ENCODE data around the gene GLTPD2. TPM values are rescaled to one million over a fixed set of nuclear protein-coding genes. Genes with fewer than 3 reads are reported as not detected.

Gene GLTPD2
- total RNA-seq, 1 experiment from 2014 or later = not detected

DNA sequence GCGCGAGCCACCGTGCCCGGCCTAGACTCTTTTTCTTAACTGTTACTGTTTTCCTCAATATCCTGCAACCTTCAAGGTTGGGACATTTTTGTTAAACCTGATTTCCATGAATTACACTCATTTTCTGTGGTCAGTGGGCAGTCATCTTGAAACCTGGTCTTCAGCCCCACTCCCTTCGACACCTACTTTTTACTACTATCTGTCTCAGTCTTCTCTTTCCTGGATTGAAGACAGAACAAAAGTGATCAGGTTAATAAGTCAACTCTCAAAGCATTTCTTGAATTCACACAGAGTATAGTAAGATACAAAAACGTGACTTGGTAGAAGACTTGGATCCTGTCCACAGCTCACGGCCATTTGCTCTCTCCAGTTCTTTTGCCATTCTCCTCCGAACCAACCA lies 50.5 kb downstream of the GLTPD2 start:
- H3K27ac Mint-ChIP-seq = no peak overlapping the region

More for the DNA sequence above, 50.5 kb downstream of the GLTPD2 start:
- H3K4me3 Mint-ChIP-seq = no peak overlapping the region
- no peak overlapping the region for H2BK120ac ChIP-seq (ENCODE audit: low read depth, low read length, poor library complexity, severe bottlenecking)
- H3K4me1 ChIP-seq (ENCODE audit: insufficient read depth, low read length) = no peaks in the 10 kb centered on the region; the same call in 1 of the 2 replicates
- H3K23me2 ChIP-seq (ENCODE audit: insufficient read length, low read depth, low read length, poor library complexity, severe bottlenecking) = peaks cover 1% of the 10 kb centered on the region
- H3K27me3 Mint-ChIP-seq (ENCODE audit: low read depth) = 0 out of 2 replicates have a peak, but pooled peaks cover 1% of the 10 kb centered on the region
- no peak overlapping the region for H3T11ph ChIP-seq (ENCODE audit: low read length)
- no peak overlapping the region for H3K4ac ChIP-seq (ENCODE audit: low read depth, low read length)
- no CpG with 5 or more reads among the region's 8 CpGs for WGBS (ENCODE audit: extremely low coverage, insufficient read length, low lambda C conversion rate)
- no peak overlapping the region for H2AK5ac ChIP-seq (ENCODE audit: insufficient read length, low read length)
- H3K18ac ChIP-seq (ENCODE audit: insufficient read length, low read depth, low read length) = no peak overlapping the region
- no peak overlapping the region for H4K8ac ChIP-seq (replicated peaks; ENCODE audit: insufficient read length, low read depth, low read length)
- H3K9me3 Mint-ChIP-seq = no peaks in the 10 kb centered on the region
- H3K27ac ChIP-seq (ENCODE audit: insufficient read length, low read depth, low read length) = no peak overlapping the region
- no peaks in the 10 kb centered on the region for H3K9me3 ChIP-seq (ENCODE audit: control insufficient read depth, low read depth, low read length)
- H3K79me1 ChIP-seq (ENCODE audit: insufficient read depth, low read depth, low read length, poor library complexity, severe bottlenecking) = peaks cover 10% of the 10 kb centered on the region
- H4K91ac ChIP-seq (ENCODE audit: insufficient read length, low read depth, low read length) = no peak overlapping the region
- no peak overlapping the region for H2BK5ac ChIP-seq (ENCODE audit: insufficient read length, low read length)
- H3K36me3 Mint-ChIP-seq (ENCODE audit: insufficient read depth in 1 of 3, low read depth in 3 of 3) = peaks cover 0 to 14% (median 0%) of the 10 kb centered on the region in 3 experiments; a peak in 2 of 7 replicates
- H3K14ac ChIP-seq (ENCODE audit: insufficient read depth, low read length) = no peak overlapping the region
- H2BK12ac ChIP-seq (ENCODE audit: insufficient read length, low read depth, low read length) = no peak overlapping the region
- no peaks in the 10 kb centered on the region for H4K20me1 ChIP-seq (ENCODE audit: control insufficient read depth, insufficient read depth, insufficient read length)
- TF ChIP-seq, protein P1, sequence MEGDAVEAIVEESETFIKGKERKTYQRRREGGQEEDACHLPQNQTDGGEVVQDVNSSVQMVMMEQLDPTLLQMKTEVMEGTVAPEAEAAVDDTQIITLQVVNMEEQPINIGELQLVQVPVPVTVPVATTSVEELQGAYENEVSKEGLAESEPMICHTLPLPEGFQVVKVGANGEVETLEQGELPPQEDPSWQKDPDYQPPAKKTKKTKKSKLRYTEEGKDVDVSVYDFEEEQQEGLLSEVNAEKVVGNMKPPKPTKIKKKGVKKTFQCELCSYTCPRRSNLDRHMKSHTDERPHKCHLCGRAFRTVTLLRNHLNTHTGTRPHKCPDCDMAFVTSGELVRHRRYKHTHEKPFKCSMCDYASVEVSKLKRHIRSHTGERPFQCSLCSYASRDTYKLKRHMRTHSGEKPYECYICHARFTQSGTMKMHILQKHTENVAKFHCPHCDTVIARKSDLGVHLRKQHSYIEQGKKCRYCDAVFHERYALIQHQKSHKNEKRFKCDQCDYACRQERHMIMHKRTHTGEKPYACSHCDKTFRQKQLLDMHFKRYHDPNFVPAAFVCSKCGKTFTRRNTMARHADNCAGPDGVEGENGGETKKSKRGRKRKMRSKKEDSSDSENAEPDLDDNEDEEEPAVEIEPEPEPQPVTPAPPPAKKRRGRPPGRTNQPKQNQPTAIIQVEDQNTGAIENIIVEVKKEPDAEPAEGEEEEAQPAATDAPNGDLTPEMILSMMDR (conservative IDR thresholded peaks at IDR 0.05) = no peak
- no peak overlapping the region for H3K23ac ChIP-seq (ENCODE audit: insufficient read length, low read depth, low read length)
- no peak overlapping the region for H3K4me2 ChIP-seq (ENCODE audit: insufficient read depth, insufficient read length, low read length)
- no peak overlapping the region for H2AFZ ChIP-seq (ENCODE audit: low read length)
- no peak overlapping the region for H2BK15ac ChIP-seq (ENCODE audit: low read depth, low read length)
- DNase-seq = no peak
- H3K27me3 ChIP-seq (ENCODE audit: insufficient read depth, low read length) = no peaks in the 10 kb centered on the region
- no peak overlapping the region for H3K56ac ChIP-seq (ENCODE audit: insufficient read length, low read depth, low read length)
- H3K9ac ChIP-seq (ENCODE audit: extremely low read depth, insufficient read length, low read length) = no peak overlapping the region
- no peak overlapping the region for H2BK20ac ChIP-seq (ENCODE audit: low read depth, low read length, poor library complexity, severe bottlenecking)
- H3K79me2 ChIP-seq (ENCODE audit: insufficient read depth, low read length) = peaks cover 12% of the 10 kb centered on the region; the same call in 1 of the 2 replicates
- no peak overlapping the region for H4K5ac ChIP-seq (ENCODE audit: insufficient read length, low read depth, low read length)
- H3K4me1 Mint-ChIP-seq = peaks cover 32 to 33% of the 10 kb centered on the region in 2 experiments

Other genes starting within 250 kb of the GLTPD2 start
- gene MYBBP1A, start 233.6 kb upstream of the GLTPD2 start, total RNA-seq (2021) = 177 and 181 TPM in 2 replicates
- gene GGT6, start 228.4 kb upstream of the GLTPD2 start, total RNA-seq (2021) = 0.13 and 0.17 TPM in 2 replicates
- 0.77 and 1.6 TPM in 2 replicates for gene SMTNL2, start 204.4 kb upstream of the GLTPD2 start, total RNA-seq (2021)
- gene ALOX15, start 147.3 kb upstream of the GLTPD2 start, total RNA-seq (2021) = 0.31 and 0.39 TPM in 2 replicates
- gene PELP1, start 84.8 kb upstream of the GLTPD2 start, total RNA-seq (2021) = 148 and 154 TPM in 2 replicates
- 75.3 and 81.1 TPM in 2 replicates for gene ARRB2, start 78.3 kb upstream of the GLTPD2 start, total RNA-seq (2021)
- gene MED11, start 57.5 kb upstream of the GLTPD2 start, total RNA-seq (2021) = 17.5 and 19.5 TPM in 2 replicates
- gene ZMYND15, start 49.1 kb upstream of the GLTPD2 start, total RNA-seq (2021) = 0.42 and 0.44 TPM in 2 replicates
- 4.2 and 4.5 TPM in 2 replicates for gene CXCL16, start 49.0 kb upstream of the GLTPD2 start, total RNA-seq (2021)
- gene TM4SF5, start 17.1 kb upstream of the GLTPD2 start, total RNA-seq (2021) = not detected in 2 replicates
- 0.31 TPM in 1 of 2 replicates, not detected in the other for gene VMO1, start 2.6 kb upstream of the GLTPD2 start, total RNA-seq (2021)
- gene PSMB6, start 7.2 kb downstream of the GLTPD2 start, total RNA-seq (2021) = 244 and 247 TPM in 2 replicates
- 63.3 and 66.6 TPM in 2 replicates for gene PLD2, start 18.2 kb downstream of the GLTPD2 start, total RNA-seq (2021)
- 64.3 and 68.8 TPM in 2 replicates for gene MINK1, start 44.4 kb downstream of the GLTPD2 start, total RNA-seq (2021)
- 4.0 and 4.4 TPM in 2 replicates for gene C17orf107, start 110.6 kb downstream of the GLTPD2 start, total RNA-seq (2021)
- gene CHRNE, start 114.1 kb downstream of the GLTPD2 start, total RNA-seq (2021) = 0.31 and 0.61 TPM in 2 replicates
- not detected in 2 replicates for gene GP1BA, start 143.3 kb downstream of the GLTPD2 start, total RNA-seq (2021)
- 74.9 and 80.6 TPM in 2 replicates for gene SLC25A11, start 151.1 kb downstream of the GLTPD2 start, total RNA-seq (2021)
- 134 and 135 TPM in 2 replicates for gene RNF167, start 151.3 kb downstream of the GLTPD2 start, total RNA-seq (2021)
- 1,149 and 1,217 TPM in 2 replicates for gene PFN1, start 159.6 kb downstream of the GLTPD2 start, total RNA-seq (2021)
- 20.7 and 25.4 TPM in 2 replicates for gene ENO3, start 162.2 kb downstream of the GLTPD2 start, total RNA-seq (2021)
- 102 and 105 TPM in 2 replicates for gene SPAG7, start 178.9 kb downstream of the GLTPD2 start, total RNA-seq (2021)
- gene CAMTA2, start 198.7 kb downstream of the GLTPD2 start, total RNA-seq (2021) = 13.7 and 15.6 TPM in 2 replicates
- gene INCA1, start 208.6 kb downstream of the GLTPD2 start, total RNA-seq (2021) = 1.3 and 1.5 TPM in 2 replicates
- gene KIF1C, start 209.0 kb downstream of the GLTPD2 start, total RNA-seq (2021) = 85.6 and 87.3 TPM in 2 replicates
- 0.15 and 0.17 TPM in 2 replicates for gene SLC52A1, start 246.5 kb downstream of the GLTPD2 start, total RNA-seq (2021)